ENCODE data around the gene IGFN1. TPM values are rescaled to one million over a fixed set of nuclear protein-coding genes. Genes with fewer than 3 reads are reported as not detected.
A peak's percentile ranks its signal among the peaks of the same experiment; 100 is the strongest.

The IGFN1 gene
- total RNA-seq, 1 donor from 2014 or later, result 0.52 TPM

DNA sequence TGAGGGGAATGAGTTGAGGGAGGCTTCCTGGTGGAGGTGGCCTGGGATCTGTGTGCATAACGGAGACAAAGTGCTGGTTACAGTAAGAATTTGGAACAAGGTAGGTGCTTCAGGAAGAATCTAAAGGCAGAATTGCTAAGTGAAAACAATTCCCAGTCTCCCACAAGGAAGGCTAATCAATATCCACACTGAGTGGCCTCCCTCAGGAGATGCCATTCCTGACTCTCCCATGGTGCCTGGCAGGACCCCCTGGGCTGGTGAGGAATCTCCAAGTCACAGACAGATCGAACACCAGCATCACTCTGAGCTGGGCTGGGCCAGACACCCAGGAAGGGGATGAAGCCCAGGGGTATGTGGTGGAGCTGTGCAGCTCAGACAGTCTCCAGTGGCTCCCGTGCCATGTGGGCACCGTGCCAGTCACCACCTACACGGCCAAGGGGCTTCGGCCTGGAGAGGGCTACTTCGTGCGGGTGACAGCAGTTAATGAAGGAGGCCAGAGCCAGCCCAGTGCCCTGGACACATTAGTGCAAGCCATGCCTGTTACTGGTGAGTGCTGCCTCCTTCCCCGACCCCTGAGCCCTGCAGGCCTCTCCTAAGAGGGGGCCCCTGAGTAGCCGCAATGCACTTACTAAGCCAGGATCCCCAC is 30.7 kb downstream of the IGFN1 start:
- Histone ChIP-seq H3K9ac (ENCODE audit: low read depth in 1 of 3, low read length in 3 of 3) (no peak overlapping the region), H3K27ac (ENCODE audit: low read depth, low read length) (no peak overlapping the region), H3K36me3 (ENCODE audit: control insufficient read depth in 3 of 3, insufficient read depth in 3 of 3, low read length in 3 of 3) (peaks cover 0 to 84% (median 27%) of the 10 kb centered on the region in 3 donors), H3K4me1 (ENCODE audit: control insufficient read depth in 3 of 3, insufficient read depth in 3 of 3, low read length in 3 of 3) (peaks cover 2 to 13% (median 7%) of the 10 kb centered on the region in 3 donors), H3K9me3 (ENCODE audit: control insufficient read depth in 3 of 3, low read length in 3 of 3) (no peaks in the 10 kb centered on the region), H3K4me3 (ENCODE audit: low read length in 3 of 3) (no peak overlapping the region), H3K27me3 (ENCODE audit: control insufficient read depth in 3 of 3, insufficient read depth in 3 of 3, low read length in 3 of 3) (no peaks in the 10 kb centered on the region)

DNA sequence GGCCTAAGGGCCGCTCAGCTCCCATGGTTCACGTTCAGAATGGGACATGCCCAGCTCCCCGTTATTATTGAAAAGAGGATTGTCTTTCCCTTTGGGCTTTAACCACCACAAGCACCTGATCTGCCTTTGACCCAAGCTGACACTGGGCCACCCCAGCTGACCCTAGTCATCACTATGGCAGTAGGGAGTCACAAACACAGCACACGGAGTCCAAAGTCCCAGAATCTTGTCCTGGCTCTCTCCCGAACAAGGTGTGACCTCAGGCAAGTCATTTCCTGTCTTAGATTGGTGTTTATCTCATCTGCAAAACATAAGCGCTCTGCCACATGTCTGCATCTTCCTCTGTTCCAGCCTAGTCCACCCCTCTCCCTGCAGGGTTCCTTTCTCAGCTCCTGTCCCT is 31.5 kb downstream of the IGFN1 start:
- peaks cover 0 to 83% (median 27%) of the 10 kb centered on the region in 3 donors for H3K36me3 ChIP-seq (ENCODE audit: control insufficient read depth in 3 of 3, insufficient read depth in 3 of 3, low read length in 3 of 3)
- no peak overlapping the region for H3K27ac ChIP-seq (ENCODE audit: low read depth, low read length)
- no peaks in the 10 kb centered on the region for H3K27me3 ChIP-seq (ENCODE audit: control insufficient read depth in 3 of 3, insufficient read depth in 3 of 3, low read length in 3 of 3)
- H3K9ac ChIP-seq (ENCODE audit: low read depth in 1 of 3, low read length in 3 of 3), result peak overlapping the region in 1 of 3 donors; percentile 19
- H3K9me3 ChIP-seq (ENCODE audit: control insufficient read depth in 3 of 3, low read length in 3 of 3), result no peaks in the 10 kb centered on the region
- H3K4me3 ChIP-seq (ENCODE audit: low read length in 3 of 3), result no peak overlapping the region
- H3K4me1 ChIP-seq (ENCODE audit: control insufficient read depth in 3 of 3, insufficient read depth in 3 of 3, low read length in 3 of 3), result peaks cover 2 to 13% (median 7%) of the 10 kb centered on the region in 3 donors

DNA sequence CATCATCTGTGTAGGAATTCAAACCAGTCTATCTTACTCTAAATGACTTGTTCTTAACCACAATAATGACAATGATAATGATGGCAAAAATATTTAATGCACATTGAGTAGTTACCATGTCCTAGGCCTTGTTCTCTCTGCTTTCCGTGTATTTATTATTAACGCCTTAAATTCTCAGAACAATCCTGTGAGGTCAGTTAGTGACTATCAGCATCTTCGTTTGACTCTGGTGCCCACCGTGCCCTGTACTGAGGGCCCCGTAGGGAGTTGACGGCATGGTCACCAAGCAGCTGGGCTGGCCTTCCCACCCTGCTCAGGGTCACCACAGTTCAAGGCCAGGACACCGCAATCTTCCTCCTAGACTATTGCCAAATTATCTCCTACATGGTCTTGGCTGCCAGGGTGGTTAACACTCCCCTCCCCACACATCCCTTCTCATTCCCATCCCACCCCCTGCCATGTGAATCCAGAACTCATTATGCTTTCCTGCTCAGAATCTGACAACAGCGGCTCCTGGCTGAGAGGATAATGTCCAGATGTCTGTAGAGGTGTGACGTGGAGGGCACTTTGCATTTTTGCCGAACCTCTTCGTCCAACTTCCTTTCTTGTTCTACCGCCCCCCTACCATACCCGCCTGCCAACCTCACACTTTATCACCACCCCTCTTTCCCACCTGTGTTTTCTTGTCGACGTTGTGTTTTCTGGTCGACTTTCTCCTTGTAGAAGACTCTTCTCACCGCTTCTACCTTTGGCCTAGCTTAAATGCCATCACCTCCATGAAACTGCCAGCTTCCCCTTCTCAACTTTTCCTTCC is 33.4 kb downstream of the IGFN1 start:
- peaks cover 2 to 13% (median 7%) of the 10 kb centered on the region in 3 donors for H3K4me1 ChIP-seq (ENCODE audit: control insufficient read depth in 3 of 3, insufficient read depth in 3 of 3, low read length in 3 of 3)
- H3K36me3 ChIP-seq (ENCODE audit: control insufficient read depth in 3 of 3, insufficient read depth in 3 of 3, low read length in 3 of 3), result peaks cover 0 to 80% (median 26%) of the 10 kb centered on the region in 3 donors
- no peak overlapping the region for H3K4me3 ChIP-seq (ENCODE audit: low read length in 3 of 3)
- H3K27me3 ChIP-seq (ENCODE audit: control insufficient read depth in 3 of 3, insufficient read depth in 3 of 3, low read length in 3 of 3), result no peaks in the 10 kb centered on the region
- no peaks in the 10 kb centered on the region for H3K9me3 ChIP-seq (ENCODE audit: control insufficient read depth in 3 of 3, low read length in 3 of 3)
- H3K27ac ChIP-seq (ENCODE audit: low read depth, low read length), result no peak overlapping the region
- H3K9ac ChIP-seq (ENCODE audit: low read depth in 1 of 3, low read length in 3 of 3), result no peak overlapping the region

DNA sequence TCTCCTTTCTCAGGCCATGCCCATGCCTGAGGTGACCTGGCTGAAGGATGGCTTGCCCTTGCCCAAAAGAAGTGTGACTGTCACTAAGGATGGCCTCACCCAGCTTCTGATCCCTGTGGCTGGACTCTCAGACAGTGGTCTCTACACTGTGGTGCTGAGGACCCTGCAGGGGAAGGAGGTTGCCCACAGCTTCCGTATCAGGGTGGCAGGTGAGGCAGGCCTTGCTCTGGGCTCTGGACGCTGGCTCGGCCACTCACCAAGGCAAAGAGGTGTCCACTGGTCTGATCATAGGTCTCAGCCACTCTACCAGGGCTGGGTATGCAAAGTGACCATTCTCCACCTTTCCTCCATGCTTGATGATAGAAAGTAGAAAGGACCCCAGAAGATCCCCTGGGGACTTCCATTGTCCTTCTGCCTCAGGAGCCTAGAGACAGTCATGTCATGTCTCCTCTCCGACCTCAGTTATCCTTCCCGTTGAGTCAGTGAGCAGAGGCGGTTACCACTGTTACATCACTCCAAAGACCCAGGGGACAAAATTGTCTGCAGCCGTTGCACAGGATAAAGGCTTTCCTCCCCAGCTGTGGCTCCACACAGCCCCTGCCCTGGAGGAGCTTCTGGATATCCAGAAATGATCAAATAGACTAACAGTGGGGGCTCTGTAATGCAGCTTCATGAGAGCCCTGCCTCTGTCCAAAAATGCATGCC is 34.2 kb downstream of the IGFN1 start:
- Histone ChIP-seq H3K27ac (ENCODE audit: low read depth, low read length) (no peak overlapping the region), H3K4me3 (ENCODE audit: low read length in 3 of 3) (no peak overlapping the region), H3K9me3 (ENCODE audit: control insufficient read depth in 3 of 3, low read length in 3 of 3) (no peaks in the 10 kb centered on the region), H3K36me3 (ENCODE audit: control insufficient read depth in 3 of 3, insufficient read depth in 3 of 3, low read length in 3 of 3) (peaks cover 0 to 79% (median 26%) of the 10 kb centered on the region in 3 donors), H3K9ac (ENCODE audit: low read depth in 1 of 3, low read length in 3 of 3) (peak overlapping the region in 1 of 3 donors; percentile 45), H3K27me3 (ENCODE audit: control insufficient read depth in 3 of 3, insufficient read depth in 3 of 3, low read length in 3 of 3) (no peaks in the 10 kb centered on the region), H3K4me1 (ENCODE audit: control insufficient read depth in 3 of 3, insufficient read depth in 3 of 3, low read length in 3 of 3) (peaks cover 2 to 13% (median 7%) of the 10 kb centered on the region in 3 donors)

DNA sequence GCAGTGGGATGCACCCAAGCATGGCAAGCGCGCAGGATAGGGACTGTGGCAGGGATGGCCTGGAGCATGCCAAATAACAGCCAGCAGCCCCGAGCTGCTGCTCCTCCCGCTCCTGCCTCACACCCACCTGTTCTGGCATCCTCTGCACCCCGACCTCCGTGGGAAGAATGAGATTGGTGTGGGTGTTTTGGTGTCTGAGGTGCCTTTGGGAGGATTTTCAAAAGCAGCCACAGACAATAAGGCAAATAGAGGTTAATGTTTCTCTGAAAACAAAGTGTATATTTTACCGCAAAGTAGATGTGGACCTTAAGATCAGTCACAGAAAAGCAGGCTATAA is 35.5 kb downstream of the IGFN1 start:
- Histone ChIP-seq H3K4me1 (ENCODE audit: control insufficient read depth in 3 of 3, insufficient read depth in 3 of 3, low read length in 3 of 3) (peaks cover 2 to 11% (median 7%) of the 10 kb centered on the region in 3 donors), H3K4me3 (ENCODE audit: low read length in 3 of 3) (no peak overlapping the region), H3K9ac (ENCODE audit: low read depth in 1 of 3, low read length in 3 of 3) (no peak overlapping the region), H3K27ac (ENCODE audit: low read depth, low read length) (no peak overlapping the region), H3K27me3 (ENCODE audit: control insufficient read depth in 3 of 3, insufficient read depth in 3 of 3, low read length in 3 of 3) (no peaks in the 10 kb centered on the region), H3K9me3 (ENCODE audit: control insufficient read depth in 3 of 3, low read length in 3 of 3) (no peaks in the 10 kb centered on the region), H3K36me3 (ENCODE audit: control insufficient read depth in 3 of 3, insufficient read depth in 3 of 3, low read length in 3 of 3) (peaks cover 0 to 70% (median 22%) of the 10 kb centered on the region in 3 donors)

DNA sequence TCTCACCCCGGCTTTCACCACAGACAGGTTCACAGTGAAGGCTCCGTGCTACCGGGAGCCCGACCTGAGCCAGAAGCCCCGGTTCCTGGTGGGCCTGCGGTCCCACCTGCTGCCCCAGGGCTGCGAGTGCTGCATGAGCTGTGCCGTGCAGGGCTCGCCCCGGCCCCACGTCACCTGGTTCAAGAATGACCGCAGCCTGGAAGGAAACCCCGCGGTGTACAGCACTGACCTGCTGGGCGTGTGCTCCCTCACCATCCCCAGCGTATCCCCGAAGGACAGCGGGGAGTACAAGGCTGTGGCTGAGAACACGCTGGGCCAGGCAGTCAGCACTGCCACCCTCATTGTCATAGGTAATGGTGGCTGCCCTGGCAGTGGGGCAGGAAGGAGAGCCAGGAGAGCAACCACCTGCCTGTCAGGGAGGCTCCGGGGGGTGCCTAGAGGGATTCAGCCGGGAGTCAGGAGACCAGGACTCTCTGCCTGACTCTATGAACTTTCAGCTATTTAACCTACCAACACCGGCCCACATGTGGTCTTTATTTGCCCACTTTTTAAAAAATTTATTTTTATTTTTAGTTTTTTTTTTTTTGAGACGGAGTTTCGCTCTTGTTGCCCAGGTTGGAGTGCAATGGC is 36.4 kb downstream of the IGFN1 start:
- Histone ChIP-seq H3K9ac (ENCODE audit: low read depth in 1 of 3, low read length in 3 of 3) (no peak overlapping the region), H3K27ac (ENCODE audit: low read depth, low read length) (no peak overlapping the region), H3K27me3 (ENCODE audit: control insufficient read depth in 3 of 3, insufficient read depth in 3 of 3, low read length in 3 of 3) (no peaks in the 10 kb centered on the region), H3K9me3 (ENCODE audit: control insufficient read depth in 3 of 3, low read length in 3 of 3) (no peaks in the 10 kb centered on the region), H3K4me3 (ENCODE audit: low read length in 3 of 3) (no peak overlapping the region), H3K36me3 (ENCODE audit: control insufficient read depth in 3 of 3, insufficient read depth in 3 of 3, low read length in 3 of 3) (peaks cover 0 to 63% (median 21%) of the 10 kb centered on the region in 3 donors), H3K4me1 (ENCODE audit: control insufficient read depth in 3 of 3, insufficient read depth in 3 of 3, low read length in 3 of 3) (peaks cover 2 to 7% (median 7%) of the 10 kb centered on the region in 3 donors)

DNA sequence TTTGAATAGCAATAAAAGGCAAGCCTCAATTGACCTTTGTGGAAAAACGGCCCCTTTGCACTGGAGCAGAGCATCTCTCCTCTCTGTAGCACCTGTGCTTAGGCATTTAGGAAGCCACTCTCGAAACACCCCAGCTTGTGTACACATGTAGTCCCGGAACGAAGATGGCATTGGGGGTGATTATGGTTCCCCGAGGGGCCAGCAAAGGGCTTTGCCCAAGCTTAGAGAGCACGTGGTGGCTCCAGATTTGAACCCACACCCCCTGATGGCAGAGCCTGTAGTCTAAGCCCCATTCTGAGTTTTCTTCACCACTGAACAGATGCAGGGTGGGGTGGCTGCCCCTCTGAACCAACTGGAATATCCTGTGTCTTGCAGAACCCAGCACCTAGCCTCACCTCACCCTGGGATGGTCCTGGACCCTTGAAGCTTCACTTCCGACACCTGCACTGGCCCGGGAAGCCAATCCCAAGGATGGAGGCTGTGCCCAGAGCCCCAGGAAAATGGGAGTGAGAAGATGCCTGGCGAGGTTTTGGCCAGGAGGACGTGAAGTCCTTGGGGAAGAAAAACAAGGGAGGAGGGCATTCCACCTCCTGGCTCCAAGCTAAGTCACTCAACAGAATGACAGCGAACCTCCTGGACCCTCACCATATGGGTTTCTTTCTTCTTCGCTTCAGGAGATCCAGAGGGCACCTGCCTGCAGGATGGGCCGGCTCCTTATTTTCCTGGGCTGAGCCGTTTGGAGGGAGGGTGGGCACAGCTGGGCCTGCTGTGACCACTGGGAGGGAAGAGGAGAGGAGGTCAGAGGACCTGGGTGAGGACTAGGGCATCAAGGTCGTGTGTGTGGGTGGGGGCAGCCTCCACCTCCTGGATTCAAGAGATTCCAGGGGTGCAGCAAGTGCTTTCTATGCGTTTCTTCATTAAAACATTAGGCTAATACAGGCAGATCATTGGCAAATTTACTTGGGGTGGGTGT is 37.7 kb downstream of the IGFN1 start:
- no peaks in the 10 kb centered on the region for H3K4me1 ChIP-seq (ENCODE audit: control insufficient read depth in 3 of 3, insufficient read depth in 3 of 3, low read length in 3 of 3)
- H3K9ac ChIP-seq (ENCODE audit: low read depth in 1 of 3, low read length in 3 of 3), result no peak overlapping the region
- H3K27me3 ChIP-seq (ENCODE audit: control insufficient read depth in 3 of 3, insufficient read depth in 3 of 3, low read length in 3 of 3), result no peaks in the 10 kb centered on the region
- H3K4me3 ChIP-seq (ENCODE audit: low read length in 3 of 3), result no peak overlapping the region
- H3K9me3 ChIP-seq (ENCODE audit: control insufficient read depth in 3 of 3, low read length in 3 of 3), result no peaks in the 10 kb centered on the region
- H3K27ac ChIP-seq (ENCODE audit: low read depth, low read length), result no peak overlapping the region
- peaks cover 0 to 55% (median 21%) of the 10 kb centered on the region in 3 donors for H3K36me3 ChIP-seq (ENCODE audit: control insufficient read depth in 3 of 3, insufficient read depth in 3 of 3, low read length in 3 of 3)

DNA sequence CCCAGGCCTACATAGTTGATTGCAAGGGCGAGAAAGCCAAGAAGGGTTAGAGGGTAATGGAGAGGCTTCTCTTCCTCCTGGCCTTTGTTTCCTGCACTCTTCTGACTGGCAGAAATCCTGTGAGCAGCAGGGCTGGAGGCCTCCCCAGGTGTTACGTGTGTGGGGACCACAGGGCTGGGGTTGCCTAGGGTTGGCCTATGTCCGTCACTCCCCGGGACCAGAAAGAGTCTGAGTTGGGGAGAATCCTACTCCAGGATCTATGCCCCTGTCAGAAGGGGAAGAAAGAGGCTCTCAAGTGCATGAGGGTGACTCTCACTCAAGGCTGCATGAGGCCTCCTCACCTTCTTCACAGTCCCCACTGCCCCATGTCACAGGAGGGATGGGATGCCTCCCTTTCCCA is 38.5 kb downstream of the IGFN1 start:
- Histone ChIP-seq H3K4me3 (ENCODE audit: low read length in 3 of 3) (no peak overlapping the region), H3K27me3 (ENCODE audit: control insufficient read depth in 3 of 3, insufficient read depth in 3 of 3, low read length in 3 of 3) (no peaks in the 10 kb centered on the region), H3K36me3 (ENCODE audit: control insufficient read depth in 3 of 3, insufficient read depth in 3 of 3, low read length in 3 of 3) (peaks cover 0 to 49% (median 19%) of the 10 kb centered on the region in 3 donors), H3K4me1 (ENCODE audit: control insufficient read depth in 3 of 3, insufficient read depth in 3 of 3, low read length in 3 of 3) (no peaks in the 10 kb centered on the region), H3K9me3 (ENCODE audit: control insufficient read depth in 3 of 3, low read length in 3 of 3) (no peaks in the 10 kb centered on the region), H3K9ac (ENCODE audit: low read depth in 1 of 3, low read length in 3 of 3) (no peak overlapping the region), H3K27ac (ENCODE audit: low read depth, low read length) (no peak overlapping the region)
